GM23338 (cell line): ENCODE data around the gene NAPA. TPM values are rescaled to one million over a fixed set of nuclear protein-coding genes. Genes with fewer than 3 reads are reported as not detected.

Experiments
- ATAC-seq: fragments of 200-7000 bp; cut with Tn5 transposase; 3 replicates; pipeline ENCODE4 v1.9.1; 2020
- DNase-seq: peaks from one replicate; pipeline ENCODE4 v3.0.0-alpha.2; 2015; ENCODE audit warnings: low spot score
- H2AFZ ChIP-seq: fragments of 200-600 bp; sonication (generic); 2 replicates; pipeline ENCODE4 v1.8.0; 2016; ENCODE audit warnings: antibody characterized with exemption, mild to moderate bottlenecking, moderate library complexity
- H3F3A ChIP-seq: fragments of 200-600 bp; sonication (generic); replicated peaks from 2 replicates; pipeline ENCODE4 v1.8.0; 2017; ENCODE audit warnings: antibody characterized with exemption, mixed run types, low read depth
- H3K27ac ChIP-seq: fragments of 200-600 bp; sonication (generic); 2 replicates; pipeline ENCODE4 v1.6.1; 2016; ENCODE audit warnings: low read depth
- H3K27me3 ChIP-seq: fragments of 200-600 bp; sonication (generic); 2 replicates; pipeline ENCODE4 v1.8.0; 2016; ENCODE audit warnings: mild to moderate bottlenecking, mixed run types, moderate library complexity; ENCODE audit not compliant: insufficient read depth
- H3K36me3 ChIP-seq: fragments of 200-600 bp; sonication (generic); 2 replicates; pipeline ENCODE4 v1.8.0; 2016; ENCODE audit warnings: mild to moderate bottlenecking; ENCODE audit not compliant: insufficient read depth
- H3K4me1 ChIP-seq: fragments of 200-600 bp; sonication (generic); 2 replicates; pipeline ENCODE4 v1.8.0; 2016; ENCODE audit warnings: mild to moderate bottlenecking, moderate library complexity; ENCODE audit not compliant: insufficient read depth
- H3K4me2 ChIP-seq: fragments of 200-600 bp; sonication (generic); 2 replicates; pipeline ENCODE4 v1.7.1; 2017; ENCODE audit warnings: mixed run types
- H3K4me3 ChIP-seq: fragments of 200-600 bp; sonication (generic); 2 replicates; pipeline ENCODE4 v1.6.1; 2016; ENCODE audit warnings: mixed run types
- H3K79me2 ChIP-seq: fragments of 200-600 bp; sonication (generic); replicated peaks from 2 replicates; pipeline ENCODE4 v1.8.0; 2017; ENCODE audit warnings: mild to moderate bottlenecking; ENCODE audit not compliant: insufficient read depth
- H3K9me2 ChIP-seq: fragments of 200-600 bp; sonication (generic); 2 replicates; pipeline ENCODE4 v1.8.0; 2017; ENCODE audit not compliant: insufficient read depth
- H4K20me1 ChIP-seq: fragments of 200-600 bp; sonication (generic); replicated peaks from 2 replicates; pipeline ENCODE4 v1.8.0; 2017; ENCODE audit warnings: mild to moderate bottlenecking; ENCODE audit not compliant: insufficient read depth
- H3K27ac Mint-ChIP-seq: 2 replicates; pipeline ENCODE4 v1.8.0; 2020; ENCODE audit warnings: inconsistent platforms, mild to moderate bottlenecking, moderate library complexity, mixed read lengths
- H3K27me3 Mint-ChIP-seq: 3 replicates; pipeline ENCODE4 v1.8.0; 2022; ENCODE audit warnings: low read depth, mild to moderate bottlenecking, moderate library complexity, mixed read lengths, inconsistent platforms; ENCODE audit not compliant: insufficient read depth, poor library complexity
- H3K36me3 Mint-ChIP-seq: 3 replicates; pipeline ENCODE4 v1.8.0; 2021; ENCODE audit warnings: low read depth, mild to moderate bottlenecking, inconsistent platforms, moderate library complexity, mixed read lengths
- H3K4me1 Mint-ChIP-seq: 3 replicates; pipeline ENCODE4 v1.8.0; 2020; ENCODE audit warnings: mild to moderate bottlenecking, inconsistent platforms, mixed read lengths
- H3K4me3 Mint-ChIP-seq: 3 replicates; pipeline ENCODE4 v1.8.0; 2021; ENCODE audit warnings: moderate library complexity, mild to moderate bottlenecking, inconsistent platforms, mixed read lengths
- H3K9me3 Mint-ChIP-seq: 3 replicates; pipeline ENCODE4 v1.8.0; 2020; ENCODE audit warnings: moderate library complexity, mild to moderate bottlenecking, inconsistent platforms, mixed read lengths
- CREB1 ChIP-seq: fragments of 250-450 bp; sonication (Bioruptor Pico); IDR thresholded peaks from 2 replicates; pipeline ENCODE4 v1.5.0; 2020; ENCODE audit warnings: low read depth, mild to moderate bottlenecking, moderate library complexity
- EZH2 ChIP-seq: fragments of 200-600 bp; sonication (generic); IDR thresholded peaks from one replicate; pipeline ENCODE4 v1.8.0; 2017; ENCODE audit warnings: antibody characterized with exemption, mild to moderate bottlenecking, low read depth; ENCODE audit not compliant: unreplicated experiment
- NANOG ChIP-seq: IDR thresholded peaks from 2 replicates; pipeline ENCODE4 v1.6.1; 2016; ENCODE audit warnings: antibody characterized with exemption, borderline replicate concordance
- POLR2AphosphoS5 ChIP-seq: IDR thresholded peaks from 2 replicates; pipeline ENCODE4 v1.6.1; 2016; ENCODE audit warnings: antibody characterized with exemption, low read depth
- STAT1 ChIP-seq: IDR thresholded peaks from one replicate; pipeline ENCODE4 v1.6.1; 2016; ENCODE audit warnings: antibody characterized with exemption; ENCODE audit not compliant: unreplicated experiment
- ZNF114 ChIP-seq: fragments of 250-450 bp; sonication (Bioruptor Pico); IDR thresholded peaks from 2 replicates; pipeline ENCODE4 v1.5.0; 2020; ENCODE audit warnings: mild to moderate bottlenecking, moderate library complexity
- ZNF331 ChIP-seq: fragments of 250-450 bp; sonication (Bioruptor Pico); IDR thresholded peaks from 2 replicates; pipeline ENCODE4 v1.5.0; 2020; ENCODE audit warnings: low read depth, mild to moderate bottlenecking, moderate library complexity
- polyA plus RNA-seq: library from polyadenylated mRNA; unstranded; fragments of >200 nt; fragmentation: Nextera tagmentation; extraction: Ambion mirVana; gene quantifications from 2 replicates; pipeline ENCODE4 v1.2.1, GENCODE V29; 2016
- total RNA-seq: library from RNA; depleted of rRNA; stranded (reverse); fragments of >200 nt; shearing (Covaris generic); gene quantifications from 2 replicates; pipeline ENCODE4 v1.2.3, GENCODE V29; 2014
- TF ChIP-seq, protein P1 (sequence below): IDR thresholded peaks from 2 replicates; pipeline ENCODE4 v1.6.1; 2016; ENCODE audit warnings: antibody characterized with exemption
- TF ChIP-seq, protein P2 (sequence below): IDR thresholded peaks from one replicate; pipeline ENCODE4 v1.6.1; 2018; ENCODE audit warnings: antibody characterized with exemption; ENCODE audit not compliant: unreplicated experiment
- TF ChIP-seq, protein P3 (sequence below), 2 experiments: fragments of 200-600 bp in 1 of 2; sonication (generic) in 1 of 2; conservative IDR thresholded peaks; 2 replicates each; pipeline versions ENCODE4 v1.5.1 to v1.6.1; 2016 to 2017; ENCODE audit warnings: antibody characterized with exemption in 2 of 2, low read depth in 2 of 2, mild to moderate bottlenecking in 2 of 2, moderate library complexity in 1 of 2

The NAPA gene
- total and polyA plus RNA-seq, 2 experiments from 2014 or later, result 52.0 to 72.1 TPM

DNA sequence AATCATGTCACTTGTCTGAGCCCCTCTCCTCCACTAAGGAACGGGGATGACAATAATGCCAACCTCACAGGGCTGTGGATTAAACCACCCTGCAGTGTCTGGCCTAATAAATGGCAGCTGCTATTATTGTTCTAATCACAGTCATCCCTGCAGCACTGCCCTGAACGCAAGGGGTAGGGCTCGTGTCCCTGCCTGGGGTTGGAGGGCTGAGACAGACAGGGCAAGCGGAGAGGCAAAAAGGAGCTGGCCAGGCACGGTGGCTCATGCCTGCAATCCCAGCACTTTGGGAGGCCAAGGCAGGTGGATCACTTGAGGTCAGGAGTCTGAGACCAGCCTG lies 20.7 kb downstream of the NAPA start (continued):
- TF ChIP-seq, protein P1, sequence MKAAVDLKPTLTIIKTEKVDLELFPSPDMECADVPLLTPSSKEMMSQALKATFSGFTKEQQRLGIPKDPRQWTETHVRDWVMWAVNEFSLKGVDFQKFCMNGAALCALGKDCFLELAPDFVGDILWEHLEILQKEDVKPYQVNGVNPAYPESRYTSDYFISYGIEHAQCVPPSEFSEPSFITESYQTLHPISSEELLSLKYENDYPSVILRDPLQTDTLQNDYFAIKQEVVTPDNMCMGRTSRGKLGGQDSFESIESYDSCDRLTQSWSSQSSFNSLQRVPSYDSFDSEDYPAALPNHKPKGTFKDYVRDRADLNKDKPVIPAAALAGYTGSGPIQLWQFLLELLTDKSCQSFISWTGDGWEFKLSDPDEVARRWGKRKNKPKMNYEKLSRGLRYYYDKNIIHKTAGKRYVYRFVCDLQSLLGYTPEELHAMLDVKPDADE, result no peak
- no peak for TF ChIP-seq NANOG
- TF ChIP-seq, protein P2, sequence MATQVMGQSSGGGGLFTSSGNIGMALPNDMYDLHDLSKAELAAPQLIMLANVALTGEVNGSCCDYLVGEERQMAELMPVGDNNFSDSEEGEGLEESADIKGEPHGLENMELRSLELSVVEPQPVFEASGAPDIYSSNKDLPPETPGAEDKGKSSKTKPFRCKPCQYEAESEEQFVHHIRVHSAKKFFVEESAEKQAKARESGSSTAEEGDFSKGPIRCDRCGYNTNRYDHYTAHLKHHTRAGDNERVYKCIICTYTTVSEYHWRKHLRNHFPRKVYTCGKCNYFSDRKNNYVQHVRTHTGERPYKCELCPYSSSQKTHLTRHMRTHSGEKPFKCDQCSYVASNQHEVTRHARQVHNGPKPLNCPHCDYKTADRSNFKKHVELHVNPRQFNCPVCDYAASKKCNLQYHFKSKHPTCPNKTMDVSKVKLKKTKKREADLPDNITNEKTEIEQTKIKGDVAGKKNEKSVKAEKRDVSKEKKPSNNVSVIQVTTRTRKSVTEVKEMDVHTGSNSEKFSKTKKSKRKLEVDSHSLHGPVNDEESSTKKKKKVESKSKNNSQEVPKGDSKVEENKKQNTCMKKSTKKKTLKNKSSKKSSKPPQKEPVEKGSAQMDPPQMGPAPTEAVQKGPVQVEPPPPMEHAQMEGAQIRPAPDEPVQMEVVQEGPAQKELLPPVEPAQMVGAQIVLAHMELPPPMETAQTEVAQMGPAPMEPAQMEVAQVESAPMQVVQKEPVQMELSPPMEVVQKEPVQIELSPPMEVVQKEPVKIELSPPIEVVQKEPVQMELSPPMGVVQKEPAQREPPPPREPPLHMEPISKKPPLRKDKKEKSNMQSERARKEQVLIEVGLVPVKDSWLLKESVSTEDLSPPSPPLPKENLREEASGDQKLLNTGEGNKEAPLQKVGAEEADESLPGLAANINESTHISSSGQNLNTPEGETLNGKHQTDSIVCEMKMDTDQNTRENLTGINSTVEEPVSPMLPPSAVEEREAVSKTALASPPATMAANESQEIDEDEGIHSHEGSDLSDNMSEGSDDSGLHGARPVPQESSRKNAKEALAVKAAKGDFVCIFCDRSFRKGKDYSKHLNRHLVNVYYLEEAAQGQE, result no peak

DNA sequence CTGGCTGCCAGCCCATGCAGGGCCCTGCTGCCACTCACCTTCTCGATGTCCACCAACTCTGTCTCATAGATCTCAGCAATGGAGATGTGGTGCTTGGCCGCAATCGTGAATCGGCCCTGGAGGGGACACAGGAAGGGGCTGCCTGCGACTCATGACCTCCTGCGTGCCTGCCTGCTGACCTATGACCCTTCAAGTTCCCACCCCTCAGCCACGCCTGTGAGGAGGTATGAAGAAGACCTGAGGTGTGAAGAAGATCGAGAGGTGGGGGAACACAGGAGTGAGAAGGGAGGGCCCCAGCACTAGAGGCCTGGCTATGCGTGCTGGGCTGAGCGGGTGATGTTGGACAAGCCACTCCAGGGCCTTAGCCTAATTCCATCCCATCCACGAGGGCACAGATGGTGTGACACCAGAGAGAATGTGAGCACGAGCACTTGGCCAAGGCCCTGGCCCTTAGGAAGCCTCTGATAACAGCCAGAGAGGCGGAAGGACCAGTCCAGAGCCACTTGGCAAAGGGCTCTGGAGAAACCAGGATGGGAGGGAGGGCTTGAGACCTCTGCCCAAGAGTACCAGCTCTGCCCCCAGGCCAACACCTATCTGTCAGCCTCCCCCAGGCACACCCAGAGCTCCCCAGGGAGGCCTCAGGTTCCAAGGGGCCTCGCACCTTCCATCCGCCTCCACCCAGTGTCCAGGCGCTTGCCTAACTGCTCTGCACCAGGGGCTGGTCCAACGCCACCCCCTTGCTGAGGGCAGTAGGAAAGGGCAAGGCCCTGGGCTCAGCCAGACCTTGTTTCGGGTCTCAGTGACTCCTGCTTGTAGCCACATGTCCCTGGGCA lies 21.3 kb downstream of the NAPA start:
- peaks cover 20% of the 10 kb centered on the region for H3K4me1 Mint-ChIP-seq
- no peaks in the 10 kb centered on the region for H3K79me2 ChIP-seq
- TF ChIP-seq, protein P3, sequence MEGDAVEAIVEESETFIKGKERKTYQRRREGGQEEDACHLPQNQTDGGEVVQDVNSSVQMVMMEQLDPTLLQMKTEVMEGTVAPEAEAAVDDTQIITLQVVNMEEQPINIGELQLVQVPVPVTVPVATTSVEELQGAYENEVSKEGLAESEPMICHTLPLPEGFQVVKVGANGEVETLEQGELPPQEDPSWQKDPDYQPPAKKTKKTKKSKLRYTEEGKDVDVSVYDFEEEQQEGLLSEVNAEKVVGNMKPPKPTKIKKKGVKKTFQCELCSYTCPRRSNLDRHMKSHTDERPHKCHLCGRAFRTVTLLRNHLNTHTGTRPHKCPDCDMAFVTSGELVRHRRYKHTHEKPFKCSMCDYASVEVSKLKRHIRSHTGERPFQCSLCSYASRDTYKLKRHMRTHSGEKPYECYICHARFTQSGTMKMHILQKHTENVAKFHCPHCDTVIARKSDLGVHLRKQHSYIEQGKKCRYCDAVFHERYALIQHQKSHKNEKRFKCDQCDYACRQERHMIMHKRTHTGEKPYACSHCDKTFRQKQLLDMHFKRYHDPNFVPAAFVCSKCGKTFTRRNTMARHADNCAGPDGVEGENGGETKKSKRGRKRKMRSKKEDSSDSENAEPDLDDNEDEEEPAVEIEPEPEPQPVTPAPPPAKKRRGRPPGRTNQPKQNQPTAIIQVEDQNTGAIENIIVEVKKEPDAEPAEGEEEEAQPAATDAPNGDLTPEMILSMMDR (conservative IDR thresholded peaks at IDR 0.05; ENCODE audit: low read depth in 2 of 2), result no peak
- no peak for TF ChIP-seq NANOG
- TF ChIP-seq CREB1 (CRISPR knock-in tag), result no peak
- no peak for TF ChIP-seq EZH2
- TF ChIP-seq, protein P2, result no peak
- no peak for TF ChIP-seq STAT1
- no peak for TF ChIP-seq ZNF331 (CRISPR knock-in tag)
- no peak for TF ChIP-seq ZNF114 (CRISPR knock-in tag)
- no peak for TF ChIP-seq POLR2AphosphoS5
- H3F3A ChIP-seq, result no peaks in the 10 kb centered on the region
- H4K20me1 ChIP-seq, result no peaks in the 10 kb centered on the region
- H3K27ac Mint-ChIP-seq, result peak overlapping the region; percentile 39
- H2AFZ ChIP-seq, result no peak overlapping the region
- H3K4me1 ChIP-seq, result no peaks in the 10 kb centered on the region; the same call in 1 of the 2 replicates
- DNase-seq, result no peak
- no peak overlapping the region for H3K4me2 ChIP-seq
- no peaks in the 10 kb centered on the region for H3K9me3 Mint-ChIP-seq
- H3K4me3 Mint-ChIP-seq, result no peak overlapping the region
- peaks cover 12% of the 10 kb centered on the region for H3K27me3 Mint-ChIP-seq
- peak overlapping the region; percentile 26; the same call in 1 of the 2 replicates for H3K27ac ChIP-seq
- H3K36me3 Mint-ChIP-seq, result peaks cover 11% of the 10 kb centered on the region; the same call in 2 of the 3 replicates
- no peaks in the 10 kb centered on the region for H3K27me3 ChIP-seq
- ATAC-seq, result no peak
- H3K36me3 ChIP-seq, result no peaks in the 10 kb centered on the region
- H3K9me2 ChIP-seq, result no peaks in the 10 kb centered on the region
- no peak overlapping the region for H3K4me3 ChIP-seq
